ENCODE results near the gene FOXP1.

DNA sequence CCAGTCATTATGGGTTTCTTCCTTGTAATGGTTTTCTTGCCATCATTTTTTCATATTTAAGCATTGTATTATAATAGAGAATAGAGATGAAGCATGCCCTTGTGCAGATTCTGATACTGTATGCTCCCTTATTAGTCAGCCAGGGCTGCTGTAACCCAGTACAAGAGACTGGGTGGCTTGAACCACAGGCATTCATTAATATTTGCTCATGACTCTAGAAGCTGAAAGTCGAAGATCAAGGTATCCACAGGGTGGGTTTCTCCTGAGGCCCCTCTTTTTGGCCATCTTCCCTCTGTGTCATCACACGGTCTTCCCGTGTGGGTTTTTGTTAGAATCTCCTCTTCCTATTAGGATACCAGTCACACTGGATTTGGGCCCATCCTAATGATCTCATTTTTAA lies 74.5 kb downstream of the FOXP1 start:
- TF ChIP-seq POLR2AphosphoS5 (IDR thresholded peaks at IDR 0.05; ENCODE audit: low read depth, low read length), result no peak
- TF ChIP-seq POLR2A (IDR thresholded peaks at IDR 0.05; ENCODE audit: low read depth, low read length), result no peak

Measured in GM12892 (cell line).